ENCODE results near the gene ANKRD7.

ANKRD7 gene

DNA sequence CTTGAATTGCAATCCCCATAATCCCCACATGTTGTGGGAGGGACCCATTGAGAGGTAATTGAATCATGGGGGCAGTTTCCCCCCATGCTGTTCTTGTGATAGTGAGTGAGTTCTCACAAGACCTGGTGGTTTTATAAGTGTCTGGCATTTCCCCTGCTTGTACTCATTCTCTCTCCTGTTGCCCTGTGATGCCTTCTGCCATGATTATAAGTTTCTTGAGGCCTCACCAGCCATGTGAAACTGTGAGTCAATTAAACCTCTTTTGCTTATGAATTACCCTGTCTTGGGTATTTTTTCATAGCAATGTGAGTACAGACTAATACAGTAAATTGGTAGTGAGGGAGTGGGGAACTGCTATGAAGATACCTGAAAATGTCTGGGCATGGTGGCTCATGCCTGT lies 65.0 kb downstream of the ANKRD7 start:
- H4K20me1 ChIP-seq (ENCODE audit: insufficient read depth): no peaks in the 10 kb centered on the region

More for the DNA sequence above, 65.0 kb downstream of the ANKRD7 start:
- Histone ChIP-seq H3K27ac (no peak overlapping the region), H2AFZ (ENCODE audit: low read depth) (no peak overlapping the region), H3K4me2 (no peak overlapping the region), H3K36me3 (ENCODE audit: insufficient read depth) (no peaks in the 10 kb centered on the region), H3K4me1 (ENCODE audit: low read depth, poor library complexity, severe bottlenecking) (peaks cover 43% of the 10 kb centered on the region), H3K4me3 (IDR thresholded peaks at IDR 0.05; ENCODE audit: insufficient read depth, low read depth, low read length) (no peak overlapping the region), H3K27me3 (ENCODE audit: insufficient read depth, low read depth) (no peaks in the 10 kb centered on the region), H3K9ac (no peak overlapping the region), H3K79me2 (ENCODE audit: insufficient read depth, low read depth) (no peaks in the 10 kb centered on the region)
- TF ChIP-seq, protein P1, sequence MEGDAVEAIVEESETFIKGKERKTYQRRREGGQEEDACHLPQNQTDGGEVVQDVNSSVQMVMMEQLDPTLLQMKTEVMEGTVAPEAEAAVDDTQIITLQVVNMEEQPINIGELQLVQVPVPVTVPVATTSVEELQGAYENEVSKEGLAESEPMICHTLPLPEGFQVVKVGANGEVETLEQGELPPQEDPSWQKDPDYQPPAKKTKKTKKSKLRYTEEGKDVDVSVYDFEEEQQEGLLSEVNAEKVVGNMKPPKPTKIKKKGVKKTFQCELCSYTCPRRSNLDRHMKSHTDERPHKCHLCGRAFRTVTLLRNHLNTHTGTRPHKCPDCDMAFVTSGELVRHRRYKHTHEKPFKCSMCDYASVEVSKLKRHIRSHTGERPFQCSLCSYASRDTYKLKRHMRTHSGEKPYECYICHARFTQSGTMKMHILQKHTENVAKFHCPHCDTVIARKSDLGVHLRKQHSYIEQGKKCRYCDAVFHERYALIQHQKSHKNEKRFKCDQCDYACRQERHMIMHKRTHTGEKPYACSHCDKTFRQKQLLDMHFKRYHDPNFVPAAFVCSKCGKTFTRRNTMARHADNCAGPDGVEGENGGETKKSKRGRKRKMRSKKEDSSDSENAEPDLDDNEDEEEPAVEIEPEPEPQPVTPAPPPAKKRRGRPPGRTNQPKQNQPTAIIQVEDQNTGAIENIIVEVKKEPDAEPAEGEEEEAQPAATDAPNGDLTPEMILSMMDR (conservative IDR thresholded peaks at IDR 0.05; ENCODE audit: low read depth, low read length): no peak

Data from KMS-11 (cell line).